ENCODE data around the gene KCNAB1.

DNA sequence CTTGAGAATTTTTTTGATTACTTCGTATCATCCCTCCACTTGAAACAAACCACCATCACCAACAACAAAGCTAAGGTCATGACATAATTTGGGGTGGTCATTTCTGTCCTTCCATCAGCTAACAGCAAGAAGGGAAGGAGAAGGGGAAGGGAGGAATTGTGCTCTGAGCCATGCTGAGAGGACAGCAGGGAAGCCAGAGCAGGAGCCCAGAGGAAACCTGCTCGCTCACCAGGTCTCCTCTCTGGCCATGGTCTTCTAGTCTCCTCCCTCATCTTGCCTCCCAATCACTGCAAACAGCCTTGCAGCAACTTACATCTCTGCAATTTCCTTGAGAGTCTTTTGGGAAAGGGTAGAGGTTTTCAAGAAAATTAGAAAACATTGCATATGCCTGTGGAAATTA, 237.9 kb downstream of the KCNAB1 start:
- no peak for TF ChIP-seq POLR2A (IDR thresholded peaks at IDR 0.05; ENCODE audit: low read length)
- no peak for TF ChIP-seq GATA1 (IDR thresholded peaks at IDR 0.05; ENCODE audit: low read depth, low read length)

Measured in erythroblast (primary cell).